GM23338 (cell line): ENCODE data around the gene OR1K1. TPM values are rescaled to one million over a fixed set of nuclear protein-coding genes. Genes with fewer than 3 reads are reported as not detected.

Experiments
- ATAC-seq: fragments of 200-7000 bp; cut with Tn5 transposase; 3 replicates; pipeline ENCODE4 v1.9.1; 2020
- DNase-seq: peaks from one replicate; pipeline ENCODE4 v3.0.0-alpha.2; 2015; ENCODE audit warnings: low spot score
- H2AFZ ChIP-seq: fragments of 200-600 bp; sonication (generic); 2 replicates; pipeline ENCODE4 v1.8.0; 2016; ENCODE audit warnings: antibody characterized with exemption, mild to moderate bottlenecking, moderate library complexity
- H3F3A ChIP-seq: fragments of 200-600 bp; sonication (generic); replicated peaks from 2 replicates; pipeline ENCODE4 v1.8.0; 2017; ENCODE audit warnings: antibody characterized with exemption, mixed run types, low read depth
- H3K27ac ChIP-seq: fragments of 200-600 bp; sonication (generic); 2 replicates; pipeline ENCODE4 v1.6.1; 2016; ENCODE audit warnings: low read depth
- H3K27me3 ChIP-seq: fragments of 200-600 bp; sonication (generic); 2 replicates; pipeline ENCODE4 v1.8.0; 2016; ENCODE audit warnings: mild to moderate bottlenecking, mixed run types, moderate library complexity; ENCODE audit not compliant: insufficient read depth
- H3K36me3 ChIP-seq: fragments of 200-600 bp; sonication (generic); 2 replicates; pipeline ENCODE4 v1.8.0; 2016; ENCODE audit warnings: mild to moderate bottlenecking; ENCODE audit not compliant: insufficient read depth
- H3K4me1 ChIP-seq: fragments of 200-600 bp; sonication (generic); 2 replicates; pipeline ENCODE4 v1.8.0; 2016; ENCODE audit warnings: mild to moderate bottlenecking, moderate library complexity; ENCODE audit not compliant: insufficient read depth
- H3K4me2 ChIP-seq: fragments of 200-600 bp; sonication (generic); 2 replicates; pipeline ENCODE4 v1.7.1; 2017; ENCODE audit warnings: mixed run types
- H3K4me3 ChIP-seq: fragments of 200-600 bp; sonication (generic); 2 replicates; pipeline ENCODE4 v1.6.1; 2016; ENCODE audit warnings: mixed run types
- H3K79me2 ChIP-seq: fragments of 200-600 bp; sonication (generic); replicated peaks from 2 replicates; pipeline ENCODE4 v1.8.0; 2017; ENCODE audit warnings: mild to moderate bottlenecking; ENCODE audit not compliant: insufficient read depth
- H3K9me2 ChIP-seq: fragments of 200-600 bp; sonication (generic); 2 replicates; pipeline ENCODE4 v1.8.0; 2017; ENCODE audit not compliant: insufficient read depth
- H4K20me1 ChIP-seq: fragments of 200-600 bp; sonication (generic); replicated peaks from 2 replicates; pipeline ENCODE4 v1.8.0; 2017; ENCODE audit warnings: mild to moderate bottlenecking; ENCODE audit not compliant: insufficient read depth
- H3K27ac Mint-ChIP-seq: 2 replicates; pipeline ENCODE4 v1.8.0; 2020; ENCODE audit warnings: inconsistent platforms, mild to moderate bottlenecking, moderate library complexity, mixed read lengths
- H3K27me3 Mint-ChIP-seq: 3 replicates; pipeline ENCODE4 v1.8.0; 2022; ENCODE audit warnings: low read depth, mild to moderate bottlenecking, moderate library complexity, mixed read lengths, inconsistent platforms; ENCODE audit not compliant: insufficient read depth, poor library complexity
- H3K36me3 Mint-ChIP-seq: 3 replicates; pipeline ENCODE4 v1.8.0; 2021; ENCODE audit warnings: low read depth, mild to moderate bottlenecking, inconsistent platforms, moderate library complexity, mixed read lengths
- H3K4me1 Mint-ChIP-seq: 3 replicates; pipeline ENCODE4 v1.8.0; 2020; ENCODE audit warnings: mild to moderate bottlenecking, inconsistent platforms, mixed read lengths
- H3K4me3 Mint-ChIP-seq: 3 replicates; pipeline ENCODE4 v1.8.0; 2021; ENCODE audit warnings: moderate library complexity, mild to moderate bottlenecking, inconsistent platforms, mixed read lengths
- H3K9me3 Mint-ChIP-seq: 3 replicates; pipeline ENCODE4 v1.8.0; 2020; ENCODE audit warnings: moderate library complexity, mild to moderate bottlenecking, inconsistent platforms, mixed read lengths
- EZH2 ChIP-seq: fragments of 200-600 bp; sonication (generic); IDR thresholded peaks from one replicate; pipeline ENCODE4 v1.8.0; 2017; ENCODE audit warnings: antibody characterized with exemption, mild to moderate bottlenecking, low read depth; ENCODE audit not compliant: unreplicated experiment
- EZH2phosphoT487 ChIP-seq: fragments of 200-600 bp; sonication (generic); IDR thresholded peaks from one replicate; pipeline ENCODE4 v1.8.1; 2018; ENCODE audit warnings: antibody characterized with exemption; ENCODE audit not compliant: unreplicated experiment
- JUNB ChIP-seq: IDR thresholded peaks from one replicate; pipeline ENCODE4 v1.6.1; 2016; ENCODE audit warnings: antibody characterized with exemption; ENCODE audit not compliant: unreplicated experiment
- NANOG ChIP-seq: IDR thresholded peaks from 2 replicates; pipeline ENCODE4 v1.6.1; 2016; ENCODE audit warnings: antibody characterized with exemption, borderline replicate concordance
- POLR2AphosphoS5 ChIP-seq: IDR thresholded peaks from 2 replicates; pipeline ENCODE4 v1.6.1; 2016; ENCODE audit warnings: antibody characterized with exemption, low read depth
- STAT1 ChIP-seq: IDR thresholded peaks from one replicate; pipeline ENCODE4 v1.6.1; 2016; ENCODE audit warnings: antibody characterized with exemption; ENCODE audit not compliant: unreplicated experiment
- ZNF331 ChIP-seq: fragments of 250-450 bp; sonication (Bioruptor Pico); IDR thresholded peaks from 2 replicates; pipeline ENCODE4 v1.5.0; 2020; ENCODE audit warnings: low read depth, mild to moderate bottlenecking, moderate library complexity
- polyA plus RNA-seq: library from polyadenylated mRNA; unstranded; fragments of >200 nt; fragmentation: Nextera tagmentation; extraction: Ambion mirVana; gene quantifications from 2 replicates; pipeline ENCODE4 v1.2.1, GENCODE V29; 2016
- total RNA-seq: library from RNA; depleted of rRNA; stranded (reverse); fragments of >200 nt; shearing (Covaris generic); gene quantifications from 2 replicates; pipeline ENCODE4 v1.2.3, GENCODE V29; 2014
- TF ChIP-seq, protein P1 (sequence below): fragments of 250-450 bp; sonication (Bioruptor Pico); IDR thresholded peaks from 2 replicates; pipeline ENCODE4 v1.5.0; 2020; ENCODE audit warnings: mild to moderate bottlenecking, moderate library complexity
- TF ChIP-seq, protein P2 (sequence below), 2 experiments: fragments of 200-600 bp in 1 of 2; sonication (generic) in 1 of 2; conservative IDR thresholded peaks; 2 replicates each; pipeline versions ENCODE4 v1.5.1 to v1.6.1; 2016 to 2017; ENCODE audit warnings: antibody characterized with exemption in 2 of 2, low read depth in 2 of 2, mild to moderate bottlenecking in 2 of 2, moderate library complexity in 1 of 2
- TF ChIP-seq, protein P3 (sequence below): IDR thresholded peaks from one replicate; pipeline ENCODE4 v1.6.1; 2018; ENCODE audit warnings: antibody characterized with exemption; ENCODE audit not compliant: unreplicated experiment
- TF ChIP-seq, protein P4 (sequence below): IDR thresholded peaks from 2 replicates; pipeline ENCODE4 v1.6.1; 2016; ENCODE audit warnings: antibody characterized with exemption

Gene OR1K1
- total and polyA plus RNA-seq, 2 experiments from 2014 or later: not detected

DNA sequence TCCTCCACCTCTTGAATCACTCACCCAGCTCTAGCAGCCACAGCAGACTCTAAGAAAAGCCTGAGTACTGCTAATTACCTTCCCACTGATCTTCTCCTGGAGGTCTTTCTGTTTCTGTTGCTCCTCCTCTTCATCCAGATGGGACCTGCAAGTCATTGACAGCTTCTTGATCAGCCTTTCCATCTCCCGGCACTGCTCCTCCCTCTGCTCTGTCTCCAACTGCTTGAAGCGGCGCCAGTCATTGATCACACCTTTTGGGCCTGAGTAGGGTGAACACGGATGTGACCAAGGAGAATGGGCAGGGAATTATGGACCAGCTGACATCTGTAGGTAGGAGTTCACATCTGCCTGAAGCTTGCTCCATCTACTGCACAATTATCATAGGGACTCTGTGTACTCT is 23.0 kb downstream of the OR1K1 start (continued):
- TF ChIP-seq, protein P1, sequence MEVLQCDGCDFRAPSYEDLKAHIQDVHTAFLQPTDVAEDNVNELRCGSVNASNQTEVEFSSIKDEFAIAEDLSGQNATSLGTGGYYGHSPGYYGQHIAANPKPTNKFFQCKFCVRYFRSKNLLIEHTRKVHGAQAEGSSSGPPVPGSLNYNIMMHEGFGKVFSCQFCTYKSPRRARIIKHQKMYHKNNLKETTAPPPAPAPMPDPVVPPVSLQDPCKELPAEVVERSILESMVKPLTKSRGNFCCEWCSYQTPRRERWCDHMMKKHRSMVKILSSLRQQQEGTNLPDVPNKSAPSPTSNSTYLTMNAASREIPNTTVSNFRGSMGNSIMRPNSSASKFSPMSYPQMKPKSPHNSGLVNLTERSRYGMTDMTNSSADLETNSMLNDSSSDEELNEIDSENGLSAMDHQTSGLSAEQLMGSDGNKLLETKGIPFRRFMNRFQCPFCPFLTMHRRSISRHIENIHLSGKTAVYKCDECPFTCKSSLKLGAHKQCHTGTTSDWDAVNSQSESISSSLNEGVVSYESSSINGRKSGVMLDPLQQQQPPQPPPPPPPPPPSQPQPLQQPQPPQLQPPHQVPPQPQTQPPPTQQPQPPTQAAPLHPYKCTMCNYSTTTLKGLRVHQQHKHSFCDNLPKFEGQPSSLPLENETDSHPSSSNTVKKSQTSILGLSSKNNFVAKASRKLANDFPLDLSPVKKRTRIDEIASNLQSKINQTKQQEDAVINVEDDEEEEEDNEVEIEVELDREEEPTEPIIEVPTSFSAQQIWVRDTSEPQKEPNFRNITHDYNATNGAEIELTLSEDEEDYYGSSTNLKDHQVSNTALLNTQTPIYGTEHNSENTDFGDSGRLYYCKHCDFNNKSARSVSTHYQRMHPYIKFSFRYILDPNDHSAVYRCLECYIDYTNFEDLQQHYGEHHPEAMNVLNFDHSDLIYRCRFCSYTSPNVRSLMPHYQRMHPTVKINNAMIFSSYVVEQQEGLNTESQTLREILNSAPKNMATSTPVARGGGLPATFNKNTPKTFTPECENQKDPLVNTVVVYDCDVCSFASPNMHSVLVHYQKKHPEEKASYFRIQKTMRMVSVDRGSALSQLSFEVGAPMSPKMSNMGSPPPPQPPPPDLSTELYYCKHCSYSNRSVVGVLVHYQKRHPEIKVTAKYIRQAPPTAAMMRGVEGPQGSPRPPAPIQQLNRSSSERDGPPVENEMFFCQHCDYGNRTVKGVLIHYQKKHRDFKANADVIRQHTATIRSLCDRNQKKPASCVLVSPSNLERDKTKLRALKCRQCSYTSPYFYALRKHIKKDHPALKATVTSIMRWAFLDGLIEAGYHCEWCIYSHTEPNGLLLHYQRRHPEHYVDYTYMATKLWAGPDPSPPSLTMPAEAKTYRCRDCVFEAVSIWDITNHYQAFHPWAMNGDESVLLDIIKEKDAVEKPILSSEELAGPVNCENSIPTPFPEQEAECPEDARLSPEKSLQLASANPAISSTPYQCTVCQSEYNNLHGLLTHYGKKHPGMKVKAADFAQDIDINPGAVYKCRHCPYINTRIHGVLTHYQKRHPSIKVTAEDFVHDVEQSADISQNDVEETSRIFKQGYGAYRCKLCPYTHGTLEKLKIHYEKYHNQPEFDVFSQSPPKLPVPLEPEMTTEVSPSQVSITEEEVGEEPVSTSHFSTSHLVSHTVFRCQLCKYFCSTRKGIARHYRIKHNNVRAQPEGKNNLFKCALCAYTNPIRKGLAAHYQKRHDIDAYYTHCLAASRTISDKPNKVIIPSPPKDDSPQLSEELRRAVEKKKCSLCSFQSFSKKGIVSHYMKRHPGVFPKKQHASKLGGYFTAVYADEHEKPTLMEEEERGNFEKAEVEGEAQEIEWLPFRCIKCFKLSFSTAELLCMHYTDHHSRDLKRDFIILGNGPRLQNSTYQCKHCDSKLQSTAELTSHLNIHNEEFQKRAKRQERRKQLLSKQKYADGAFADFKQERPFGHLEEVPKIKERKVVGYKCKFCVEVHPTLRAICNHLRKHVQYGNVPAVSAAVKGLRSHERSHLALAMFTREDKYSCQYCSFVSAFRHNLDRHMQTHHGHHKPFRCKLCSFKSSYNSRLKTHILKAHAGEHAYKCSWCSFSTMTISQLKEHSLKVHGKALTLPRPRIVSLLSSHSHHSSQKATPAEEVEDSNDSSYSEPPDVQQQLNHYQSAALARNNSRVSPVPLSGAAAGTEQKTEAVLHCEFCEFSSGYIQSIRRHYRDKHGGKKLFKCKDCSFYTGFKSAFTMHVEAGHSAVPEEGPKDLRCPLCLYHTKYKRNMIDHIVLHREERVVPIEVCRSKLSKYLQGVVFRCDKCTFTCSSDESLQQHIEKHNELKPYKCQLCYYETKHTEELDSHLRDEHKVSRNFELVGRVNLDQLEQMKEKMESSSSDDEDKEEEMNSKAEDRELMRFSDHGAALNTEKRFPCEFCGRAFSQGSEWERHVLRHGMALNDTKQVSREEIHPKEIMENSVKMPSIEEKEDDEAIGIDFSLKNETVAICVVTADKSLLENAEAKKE: no peak
- no peak for TF ChIP-seq ZNF331 (CRISPR knock-in tag)
- no peak for TF ChIP-seq EZH2
- TF ChIP-seq POLR2AphosphoS5: no peak
- no peak for TF ChIP-seq STAT1
- TF ChIP-seq JUNB: no peak
- TF ChIP-seq, protein P2, sequence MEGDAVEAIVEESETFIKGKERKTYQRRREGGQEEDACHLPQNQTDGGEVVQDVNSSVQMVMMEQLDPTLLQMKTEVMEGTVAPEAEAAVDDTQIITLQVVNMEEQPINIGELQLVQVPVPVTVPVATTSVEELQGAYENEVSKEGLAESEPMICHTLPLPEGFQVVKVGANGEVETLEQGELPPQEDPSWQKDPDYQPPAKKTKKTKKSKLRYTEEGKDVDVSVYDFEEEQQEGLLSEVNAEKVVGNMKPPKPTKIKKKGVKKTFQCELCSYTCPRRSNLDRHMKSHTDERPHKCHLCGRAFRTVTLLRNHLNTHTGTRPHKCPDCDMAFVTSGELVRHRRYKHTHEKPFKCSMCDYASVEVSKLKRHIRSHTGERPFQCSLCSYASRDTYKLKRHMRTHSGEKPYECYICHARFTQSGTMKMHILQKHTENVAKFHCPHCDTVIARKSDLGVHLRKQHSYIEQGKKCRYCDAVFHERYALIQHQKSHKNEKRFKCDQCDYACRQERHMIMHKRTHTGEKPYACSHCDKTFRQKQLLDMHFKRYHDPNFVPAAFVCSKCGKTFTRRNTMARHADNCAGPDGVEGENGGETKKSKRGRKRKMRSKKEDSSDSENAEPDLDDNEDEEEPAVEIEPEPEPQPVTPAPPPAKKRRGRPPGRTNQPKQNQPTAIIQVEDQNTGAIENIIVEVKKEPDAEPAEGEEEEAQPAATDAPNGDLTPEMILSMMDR (conservative IDR thresholded peaks at IDR 0.05; ENCODE audit: low read depth in 2 of 2): no peak

DNA sequence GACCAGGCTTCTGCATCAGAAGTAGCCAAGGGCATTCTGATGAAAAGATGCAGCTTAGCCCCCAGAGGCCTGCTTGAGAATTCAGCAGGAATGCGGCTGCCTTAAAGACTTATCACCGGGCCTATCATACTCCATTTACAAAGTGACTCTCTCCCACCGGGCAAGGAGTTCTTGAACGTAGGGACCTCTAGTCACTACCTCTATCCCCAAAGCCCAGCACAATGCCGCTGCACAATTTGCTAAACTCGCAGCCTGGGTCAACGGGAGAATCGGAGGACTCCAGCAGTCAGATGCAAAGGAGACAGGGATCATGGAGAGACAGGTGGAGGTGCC is 27.8 kb downstream of the OR1K1 start:
- peak overlapping the region; percentile 97 for H3K27ac Mint-ChIP-seq
- H2AFZ ChIP-seq: peak overlapping the region; percentile 64
- DNase-seq: peak; percentile 77
- TF ChIP-seq EZH2: no peak
- no peak for TF ChIP-seq ZNF331 (CRISPR knock-in tag)
- TF ChIP-seq EZH2phosphoT487: no peak
- TF ChIP-seq, protein P3, sequence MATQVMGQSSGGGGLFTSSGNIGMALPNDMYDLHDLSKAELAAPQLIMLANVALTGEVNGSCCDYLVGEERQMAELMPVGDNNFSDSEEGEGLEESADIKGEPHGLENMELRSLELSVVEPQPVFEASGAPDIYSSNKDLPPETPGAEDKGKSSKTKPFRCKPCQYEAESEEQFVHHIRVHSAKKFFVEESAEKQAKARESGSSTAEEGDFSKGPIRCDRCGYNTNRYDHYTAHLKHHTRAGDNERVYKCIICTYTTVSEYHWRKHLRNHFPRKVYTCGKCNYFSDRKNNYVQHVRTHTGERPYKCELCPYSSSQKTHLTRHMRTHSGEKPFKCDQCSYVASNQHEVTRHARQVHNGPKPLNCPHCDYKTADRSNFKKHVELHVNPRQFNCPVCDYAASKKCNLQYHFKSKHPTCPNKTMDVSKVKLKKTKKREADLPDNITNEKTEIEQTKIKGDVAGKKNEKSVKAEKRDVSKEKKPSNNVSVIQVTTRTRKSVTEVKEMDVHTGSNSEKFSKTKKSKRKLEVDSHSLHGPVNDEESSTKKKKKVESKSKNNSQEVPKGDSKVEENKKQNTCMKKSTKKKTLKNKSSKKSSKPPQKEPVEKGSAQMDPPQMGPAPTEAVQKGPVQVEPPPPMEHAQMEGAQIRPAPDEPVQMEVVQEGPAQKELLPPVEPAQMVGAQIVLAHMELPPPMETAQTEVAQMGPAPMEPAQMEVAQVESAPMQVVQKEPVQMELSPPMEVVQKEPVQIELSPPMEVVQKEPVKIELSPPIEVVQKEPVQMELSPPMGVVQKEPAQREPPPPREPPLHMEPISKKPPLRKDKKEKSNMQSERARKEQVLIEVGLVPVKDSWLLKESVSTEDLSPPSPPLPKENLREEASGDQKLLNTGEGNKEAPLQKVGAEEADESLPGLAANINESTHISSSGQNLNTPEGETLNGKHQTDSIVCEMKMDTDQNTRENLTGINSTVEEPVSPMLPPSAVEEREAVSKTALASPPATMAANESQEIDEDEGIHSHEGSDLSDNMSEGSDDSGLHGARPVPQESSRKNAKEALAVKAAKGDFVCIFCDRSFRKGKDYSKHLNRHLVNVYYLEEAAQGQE: no peak
- no peak for TF ChIP-seq STAT1
- TF ChIP-seq NANOG: no peak
- TF ChIP-seq, protein P4, sequence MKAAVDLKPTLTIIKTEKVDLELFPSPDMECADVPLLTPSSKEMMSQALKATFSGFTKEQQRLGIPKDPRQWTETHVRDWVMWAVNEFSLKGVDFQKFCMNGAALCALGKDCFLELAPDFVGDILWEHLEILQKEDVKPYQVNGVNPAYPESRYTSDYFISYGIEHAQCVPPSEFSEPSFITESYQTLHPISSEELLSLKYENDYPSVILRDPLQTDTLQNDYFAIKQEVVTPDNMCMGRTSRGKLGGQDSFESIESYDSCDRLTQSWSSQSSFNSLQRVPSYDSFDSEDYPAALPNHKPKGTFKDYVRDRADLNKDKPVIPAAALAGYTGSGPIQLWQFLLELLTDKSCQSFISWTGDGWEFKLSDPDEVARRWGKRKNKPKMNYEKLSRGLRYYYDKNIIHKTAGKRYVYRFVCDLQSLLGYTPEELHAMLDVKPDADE: no peak

More for the DNA sequence above, 27.8 kb downstream of the OR1K1 start:
- peaks cover 4% of the 10 kb centered on the region; the same call in 1 of the 2 replicates for H3F3A ChIP-seq
- H3K4me1 ChIP-seq: 0 out of 2 replicates have a peak, but pooled peaks cover 3% of the 10 kb centered on the region
- H3K36me3 Mint-ChIP-seq: peaks cover 22% of the 10 kb centered on the region
- peak overlapping the region; percentile 92 for H3K4me3 ChIP-seq
- no peaks in the 10 kb centered on the region for H3K9me2 ChIP-seq
- H3K9me3 Mint-ChIP-seq: no peaks in the 10 kb centered on the region
- H3K27me3 ChIP-seq: no peaks in the 10 kb centered on the region
- peaks cover 8% of the 10 kb centered on the region for H3K4me1 Mint-ChIP-seq
- peaks cover 40% of the 10 kb centered on the region for H3K79me2 ChIP-seq
- H3K4me3 Mint-ChIP-seq: peak overlapping the region; percentile 100
- peaks cover 23% of the 10 kb centered on the region; the same call in 1 of the 2 replicates for H3K36me3 ChIP-seq
- H3K27ac ChIP-seq: peak overlapping the region; percentile 96
- H3K4me2 ChIP-seq: peak overlapping the region; percentile 78
- H3K27me3 Mint-ChIP-seq: peaks cover 12% of the 10 kb centered on the region
- H4K20me1 ChIP-seq: peaks cover 19% of the 10 kb centered on the region
- peak; percentile 51 for ATAC-seq
